ENCODE results near the gene SPC25. TPM values are rescaled to one million over a fixed set of nuclear protein-coding genes. Genes with fewer than 3 reads are reported as not detected.

The SPC25 gene
- total and polyA plus RNA-seq, 10 of the 15 experiments (the other 5 are each of a cell fraction or from before 2014, with no cell fraction given) = 18.7 to 61.5 (median 32.0) TPM

DNA sequence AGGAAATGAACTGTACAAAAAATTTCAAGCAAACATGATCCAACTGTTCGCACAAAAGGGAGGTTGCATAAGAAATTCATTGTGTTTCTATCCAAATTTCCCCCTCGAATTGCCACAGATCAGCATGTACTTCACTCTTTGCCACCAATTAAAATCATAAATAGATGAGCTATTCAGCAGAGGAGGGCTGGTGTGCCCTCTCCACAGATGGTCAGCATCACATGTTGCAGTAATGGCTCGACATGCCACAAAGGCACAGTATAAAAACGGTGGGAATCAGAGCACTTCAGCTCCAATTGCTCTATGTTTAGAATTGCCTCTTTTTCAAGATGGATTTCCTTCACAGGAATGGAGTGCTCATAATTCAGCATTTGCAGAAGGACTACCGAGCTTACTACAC lies 10.8 kb upstream of the SPC25 start, which contains the start of gene G6PC2:
TSS of gene G6PC2 (plus strand) at position 289 of the 400 bp plus-strand sequence. CDS start at position 330, 41 bp downstream.
- no peak within 1 kb of the TSS for H3K9ac ChIP-seq (ENCODE audit: control insufficient read depth, insufficient read depth, low read length)
- ATAC-seq (no peak), DNase-seq (ENCODE audit: low read depth, low spot score) (no peak), FAIRE-seq (no peak)
- RAD21 ChIA-PET (ENCODE audit: unreplicated experiment) = no interaction called here
- H3K4me3 ChIP-seq = no peak within 1 kb of the TSS
- POLR2A ChIA-PET = no interaction called here
- H3K79me2 ChIP-seq (ENCODE audit: control insufficient read depth, insufficient read depth, low read length) = no peaks in the 10 kb centered on the region
- no peak within 1 kb of the TSS for H2AFZ ChIP-seq (ENCODE audit: control insufficient read depth, low read depth, low read length)
- no peak within 1 kb of the TSS for H3K27ac ChIP-seq (ENCODE audit: control insufficient read depth, insufficient read depth)
- TF ChIP-seq CBX3 (IDR thresholded peaks at IDR 0.05; ENCODE audit: borderline replicate concordance, low read depth) (no peak), EED (IDR thresholded peaks at IDR 0.05; ENCODE audit: low read depth) (no peak), SP1 (IDR thresholded peaks at IDR 0.05; ENCODE audit: low read depth, low read length) (no peak), RB1 (IDR thresholded peaks at IDR 0.05; ENCODE audit: borderline replicate concordance) (no peak), ATF3 (IDR thresholded peaks at IDR 0.05; ENCODE audit: borderline replicate concordance, extremely low read depth, low read depth, low read length) (no peak), IKZF2 (IDR thresholded peaks at IDR 0.05) (no peak), POLR2AphosphoS2 (IDR thresholded peaks at IDR 0.05; ENCODE audit: low read depth, low read length) (no peak), SMC3 (IDR thresholded peaks at IDR 0.05; ENCODE audit: borderline replicate concordance, low read length) (no peak), MYC (IDR thresholded peaks at IDR 0.05; ENCODE audit: insufficient read depth, insufficient read length, insufficient replicate concordance, low read length, severe bottlenecking) (no peak), NFIC (IDR thresholded peaks at IDR 0.05; ENCODE audit: low read depth, low read length) (no peak), CREB1 (IDR thresholded peaks at IDR 0.05; ENCODE audit: low read depth) (no peak), NFYB (IDR thresholded peaks at IDR 0.05; ENCODE audit: insufficient read depth, low read depth, low read length) (no peak), IRF4 (IDR thresholded peaks at IDR 0.05; ENCODE audit: low read depth, low read length) (no peak), ZNF207 (IDR thresholded peaks at IDR 0.05; ENCODE audit: borderline replicate concordance) (no peak), SREBF2 (IDR thresholded peaks at IDR 0.05; ENCODE audit: low read length) (no peak)
- TF ChIP-seq, protein P1, sequence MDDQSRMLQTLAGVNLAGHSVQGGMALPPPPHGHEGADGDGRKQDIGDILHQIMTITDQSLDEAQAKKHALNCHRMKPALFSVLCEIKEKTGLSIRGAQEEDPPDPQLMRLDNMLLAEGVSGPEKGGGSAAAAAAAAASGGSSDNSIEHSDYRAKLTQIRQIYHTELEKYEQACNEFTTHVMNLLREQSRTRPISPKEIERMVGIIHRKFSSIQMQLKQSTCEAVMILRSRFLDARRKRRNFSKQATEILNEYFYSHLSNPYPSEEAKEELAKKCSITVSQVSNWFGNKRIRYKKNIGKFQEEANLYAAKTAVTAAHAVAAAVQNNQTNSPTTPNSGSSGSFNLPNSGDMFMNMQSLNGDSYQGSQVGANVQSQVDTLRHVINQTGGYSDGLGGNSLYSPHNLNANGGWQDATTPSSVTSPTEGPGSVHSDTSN (IDR thresholded peaks at IDR 0.05; ENCODE audit: insufficient replicate concordance, low read depth, low read length) = no peak
- no peaks in the 10 kb centered on the region; a peak in 1 of 4 replicates for H3K27me3 ChIP-seq (replicated peaks in 1 of 2; ENCODE audit: control insufficient read depth in 2 of 2, insufficient read depth in 2 of 2, low read length in 1 of 2)
- H3K4me1 ChIP-seq (ENCODE audit: control insufficient read depth, insufficient read depth, low read length) = no peaks in the 10 kb centered on the region
- 24% methylated on average over 5 of the region's 5 CpGs for WGBS (ENCODE audit: insufficient coverage, insufficient replicate concordance, low lambda C conversion rate, missing lambda C conversion rate)
- CTCF ChIA-PET = no interaction called here
- no TSS peak for BruUV-seq (replicated peaks)
- SMC1A ChIA-PET (ENCODE audit: uncharacterized antibody, unreplicated experiment) = no interaction called here
- no peaks in the 10 kb centered on the region for H3K36me3 ChIP-seq (ENCODE audit: control insufficient read depth in 2 of 2, insufficient read depth in 2 of 2, low read length in 1 of 2)
- H3K4me2 ChIP-seq (ENCODE audit: control insufficient read depth, insufficient read depth) = no peak within 1 kb of the TSS
- in situ Hi-C loops (cut with MboI) (no loop called here), intact Hi-C loops (cut with micrococcal nuclease; ENCODE audit: unreplicated experiment) (no loop called here)
- H3K9me3 ChIP-seq (replicated peaks; ENCODE audit: control insufficient read depth, insufficient read depth, low read length) = no peaks in the 10 kb centered on the region
- no peaks in the 10 kb centered on the region for H4K20me1 ChIP-seq (ENCODE audit: control insufficient read depth, insufficient read depth)
